HepG2 (cell line): ENCODE data around the gene METTL26. TPM values are rescaled to one million over a fixed set of nuclear protein-coding genes. Genes with fewer than 3 reads are reported as not detected.
A peak's percentile ranks its signal among the peaks of the same experiment; 100 is the strongest.

Experiments used
- HCFC1 ChIP-seq: fragments of 150-350 bp; IDR thresholded peaks from 2 replicates; pipeline ENCODE4 v1.6.1; 2014; ENCODE audit warnings: low read depth, low read length
- HIC2 ChIP-seq: sonication (generic); formaldehyde crosslinking; IDR thresholded peaks from 2 replicates; pipeline ENCODE4 v1.9.0; 2022; ENCODE audit warnings: low read depth, missing genetic modification reagents
- KAT7 ChIP-seq: IDR thresholded peaks from 2 replicates; pipeline ENCODE4 v1.6.1; 2018; ENCODE audit warnings: borderline replicate concordance, missing compliant biosample characterization
- KLF13 ChIP-seq: sonication (generic); formaldehyde crosslinking; IDR thresholded peaks from 2 replicates; pipeline ENCODE4 v1.4.0; 2020; ENCODE audit warnings: mild to moderate bottlenecking, missing genetic modification reagents
- MTA3 ChIP-seq: sonication (generic); formaldehyde crosslinking; IDR thresholded peaks from 2 replicates; pipeline ENCODE4 v1.4.0; 2020; ENCODE audit warnings: missing genetic modification reagents
- NR2F1 ChIP-seq, 2 experiments: fragments of 450-650 bp in 1 of 2; formaldehyde crosslinking in 1 of 2; IDR thresholded peaks; 2 replicates each; pipeline versions ENCODE4 v1.5.0 to v1.6.1; 2016 to 2020; ENCODE audit warnings: mild to moderate bottlenecking in 1 of 2, missing compliant biosample characterization in 1 of 2, missing genetic modification reagents in 1 of 2, moderate library complexity in 1 of 2
- NR2F6 ChIP-seq, 2 experiments: IDR thresholded peaks; 2 replicates each; pipeline ENCODE4 v1.6.1; 2016; ENCODE audit warnings: antibody characterized with exemption in 1 of 2, mild to moderate bottlenecking in 1 of 2
- PPARG ChIP-seq: conservative IDR thresholded peaks from 2 replicates; pipeline ENCODE4 v1.6.1; 2016; ENCODE audit warnings: missing biosample characterization, missing genetic modification reagents
- SAFB2 ChIP-seq: sonication (generic); formaldehyde crosslinking; IDR thresholded peaks from 2 replicates; pipeline ENCODE4 v1.5.1; 2020; ENCODE audit warnings: missing genetic modification reagents, low read depth, mild to moderate bottlenecking, borderline replicate concordance
- SMAD1 ChIP-seq: sonication (generic); formaldehyde crosslinking; IDR thresholded peaks from 2 replicates; pipeline ENCODE4 v1.4.0; 2020; ENCODE audit warnings: missing genetic modification reagents, low read depth, mild to moderate bottlenecking, borderline replicate concordance
- TOPORS ChIP-seq: sonication (generic); formaldehyde crosslinking; IDR thresholded peaks from 2 replicates; pipeline ENCODE4 v1.8.0; 2023; ENCODE audit warnings: mild to moderate bottlenecking, missing genetic modification reagents
- WIZ ChIP-seq: sonication (generic); formaldehyde crosslinking; IDR thresholded peaks from 2 replicates; pipeline ENCODE4 v1.5.1; 2020; ENCODE audit warnings: mild to moderate bottlenecking, missing genetic modification reagents
- ZBTB4 ChIP-seq: sonication (generic); formaldehyde crosslinking; IDR thresholded peaks from 2 replicates; pipeline ENCODE4 v1.4.0; 2020; ENCODE audit warnings: missing genetic modification reagents, mild to moderate bottlenecking, borderline replicate concordance
- ZNF101 ChIP-seq: sonication (generic); formaldehyde crosslinking; IDR thresholded peaks from 2 replicates; pipeline ENCODE4 v1.4.0; 2020; ENCODE audit warnings: mild to moderate bottlenecking, low read depth, missing genetic modification reagents, borderline replicate concordance
- ZNF232 ChIP-seq: sonication (generic); formaldehyde crosslinking; IDR thresholded peaks from 2 replicates; pipeline ENCODE4 v1.4.0; 2020; ENCODE audit warnings: missing genetic modification reagents, borderline replicate concordance
- ZNF24 ChIP-seq: fragments of 450-650 bp; IDR thresholded peaks from 2 replicates; pipeline ENCODE4 v1.6.1; 2017; ENCODE audit warnings: antibody characterized with exemption, mild to moderate bottlenecking
- ZNF501 ChIP-seq: sonication (generic); formaldehyde crosslinking; IDR thresholded peaks from 2 replicates; pipeline ENCODE4 v1.5.1; 2020; ENCODE audit warnings: mild to moderate bottlenecking, moderate library complexity, missing genetic modification reagents
- ZNF652 ChIP-seq: IDR thresholded peaks from 2 replicates; pipeline ENCODE4 v1.6.1; 2016; ENCODE audit warnings: low read depth, borderline replicate concordance
- ZNF660 ChIP-seq: sonication (generic); formaldehyde crosslinking; IDR thresholded peaks from 2 replicates; pipeline ENCODE4 v1.5.1; 2020; ENCODE audit warnings: mild to moderate bottlenecking, low read depth, missing genetic modification reagents, borderline replicate concordance
- ZNF777 ChIP-seq: sonication (generic); formaldehyde crosslinking; IDR thresholded peaks from 2 replicates; pipeline ENCODE4 v1.4.0; 2020; ENCODE audit warnings: missing genetic modification reagents
- ZSCAN29 ChIP-seq: sonication (generic); formaldehyde crosslinking; conservative IDR thresholded peaks from 2 replicates; pipeline ENCODE4 v1.4.0; 2020; ENCODE audit warnings: mild to moderate bottlenecking, missing genetic modification reagents
- polyA plus RNA-seq, 8 experiments: library from polyadenylated mRNA; depleted of rRNA in 3 of 8; stranded (reverse) in 7 of 8; unstranded in 1 of 8; fragments of >200 nt; fragmentation: Illumina TruSeq in 4 of 8; extraction: Trizol in 4 of 8; gene quantifications; 2 replicates each; pipeline versions ENCODE4 v1.2.1 to v1.2.3, GENCODE V29; 2011 to 2016; ENCODE audit warnings: low read depth in 4 of 8, missing spikeins in 1 of 8, mixed read lengths in 1 of 8; ENCODE audit not compliant: insufficient read depth in 1 of 8
- total RNA-seq, 5 experiments: library from RNA; depleted of rRNA; stranded (reverse); fragments of >200 nt; fragmentation: Illumina TruSeq; extraction: Trizol; gene quantifications; 2 replicates each; pipeline ENCODE4 v1.2.3, GENCODE V29; 2016; ENCODE audit warnings: low read depth in 1 of 5

METTL26 gene
- total and polyA plus RNA-seq, 2 of the 13 experiments (the other 11 are each of a cell fraction or from before 2014, with no cell fraction given) = 65.5 to 70.1 TPM

GRCh38 chr16:654034-654433 is 17.9 kb upstream of the METTL26 start (continued):
- peak; percentile 95 for TF ChIP-seq NR2F6 (IDR thresholded peaks at IDR 0.05)
- peak; percentile 96 for TF ChIP-seq NR2F6 (CRISPR knock-in tag; IDR thresholded peaks at IDR 0.05)
- no peak for TF ChIP-seq WIZ (CRISPR knock-in tag)
- no peak for TF ChIP-seq ZBTB4 (CRISPR knock-in tag)
- no peak for TF ChIP-seq ZNF232 (CRISPR knock-in tag)
- peak; percentile 89 to 92 for TF ChIP-seq NR2F1 (CRISPR knock-in tag; IDR thresholded peaks at IDR 0.05)
- TF ChIP-seq ZNF652 (CRISPR knock-in tag) = no peak
- no peak for TF ChIP-seq ZNF24
- no peak for TF ChIP-seq PPARG (CRISPR knock-in tag)
- peak; percentile 32; the same call in 1 of the 2 replicates for TF ChIP-seq HIC2 (CRISPR knock-in tag)
- TF ChIP-seq MTA3 (CRISPR knock-in tag) = no peak
- no peak for TF ChIP-seq SAFB2 (CRISPR knock-in tag)
- TF ChIP-seq ZNF501 (CRISPR knock-in tag) = no peak
- no peak for TF ChIP-seq ZNF101 (CRISPR knock-in tag)
- no peak for TF ChIP-seq TOPORS
- TF ChIP-seq SMAD1 (CRISPR knock-in tag) = no peak
- no peak for TF ChIP-seq KLF13 (CRISPR knock-in tag)
- TF ChIP-seq ZSCAN29 = no peak
- TF ChIP-seq ZNF660 (CRISPR knock-in tag) = no peak
- no peak for TF ChIP-seq ZNF777 (CRISPR knock-in tag)
- no peak for TF ChIP-seq HCFC1
- no peak for TF ChIP-seq KAT7 (CRISPR knock-in tag)
